ENCODE data around the gene DELE1.

The DELE1 gene

GRCh38 chr5:141906517-141906916 is 17.2 kb upstream of the DELE1 start (continued):
- no peak for TF ChIP-seq TOX (CRISPR knock-in tag; IDR thresholded peaks at IDR 0.05; ENCODE audit: borderline replicate concordance)
- TF ChIP-seq GLIS3 (CRISPR knock-in tag; IDR thresholded peaks at IDR 0.05): no peak
- TF ChIP-seq ZNF8 (CRISPR knock-in tag; IDR thresholded peaks at IDR 0.05): no peak
- no peak for TF ChIP-seq PPARA (CRISPR knock-in tag; IDR thresholded peaks at IDR 0.05; ENCODE audit: borderline replicate concordance)
- TF ChIP-seq ZNF70 (CRISPR knock-in tag; IDR thresholded peaks at IDR 0.05): no peak
- no peak for TF ChIP-seq CSDC2 (CRISPR knock-in tag; IDR thresholded peaks at IDR 0.05)
- TF ChIP-seq CSRNP3 (CRISPR knock-in tag; IDR thresholded peaks at IDR 0.05): no peak
- no peak for TF ChIP-seq ZFP3 (CRISPR knock-in tag; IDR thresholded peaks at IDR 0.05)

DNA sequence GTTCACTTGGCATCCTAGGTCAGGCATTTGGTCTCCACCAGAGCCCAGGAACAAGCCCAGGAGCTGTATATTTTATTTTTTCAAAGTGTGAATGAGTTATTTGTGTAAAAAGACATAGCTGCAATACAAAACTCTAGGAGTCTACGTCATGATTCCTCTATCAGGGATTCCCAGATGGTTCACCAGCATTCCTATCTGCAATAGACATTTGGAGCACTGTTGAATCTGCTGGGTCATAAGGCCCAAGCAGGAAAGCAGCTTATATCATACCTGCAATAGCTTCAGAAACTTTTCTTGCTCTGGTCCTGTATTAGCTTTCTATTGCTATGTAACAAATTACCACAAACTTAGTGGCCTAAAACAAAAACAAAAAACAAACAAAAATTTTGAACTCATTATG is 16.7 kb upstream of the DELE1 start:
- no peak for ATAC-seq
- no peak for TF ChIP-seq TOX (CRISPR knock-in tag; IDR thresholded peaks at IDR 0.05; ENCODE audit: borderline replicate concordance)
- no peak for TF ChIP-seq CSDC2 (CRISPR knock-in tag; IDR thresholded peaks at IDR 0.05)
- TF ChIP-seq TCF4 (CRISPR knock-in tag; IDR thresholded peaks at IDR 0.05; ENCODE audit: borderline replicate concordance): no peak
- TF ChIP-seq PPARA (CRISPR knock-in tag; IDR thresholded peaks at IDR 0.05; ENCODE audit: borderline replicate concordance): no peak
- TF ChIP-seq POU6F1 (CRISPR knock-in tag; IDR thresholded peaks at IDR 0.05; ENCODE audit: borderline replicate concordance, low read depth): no peak
- TF ChIP-seq, protein P1, sequence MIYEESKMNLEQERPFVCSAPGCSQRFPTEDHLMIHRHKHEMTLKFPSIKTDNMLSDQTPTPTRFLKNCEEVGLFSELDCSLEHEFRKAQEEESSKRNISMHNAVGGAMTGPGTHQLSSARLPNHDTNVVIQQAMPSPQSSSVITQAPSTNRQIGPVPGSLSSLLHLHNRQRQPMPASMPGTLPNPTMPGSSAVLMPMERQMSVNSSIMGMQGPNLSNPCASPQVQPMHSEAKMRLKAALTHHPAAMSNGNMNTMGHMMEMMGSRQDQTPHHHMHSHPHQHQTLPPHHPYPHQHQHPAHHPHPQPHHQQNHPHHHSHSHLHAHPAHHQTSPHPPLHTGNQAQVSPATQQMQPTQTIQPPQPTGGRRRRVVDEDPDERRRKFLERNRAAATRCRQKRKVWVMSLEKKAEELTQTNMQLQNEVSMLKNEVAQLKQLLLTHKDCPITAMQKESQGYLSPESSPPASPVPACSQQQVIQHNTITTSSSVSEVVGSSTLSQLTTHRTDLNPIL (CRISPR knock-in tag; IDR thresholded peaks at IDR 0.05; ENCODE audit: low read depth): no peak

GRCh38 chr5:141908796-141909195 is 14.9 kb upstream of the DELE1 start:
- no peak for TF ChIP-seq PPARA (CRISPR knock-in tag; IDR thresholded peaks at IDR 0.05; ENCODE audit: borderline replicate concordance)
- ATAC-seq: no peak

- ATAC-seq: no peak
- no peak for TF ChIP-seq TOX (CRISPR knock-in tag; IDR thresholded peaks at IDR 0.05; ENCODE audit: borderline replicate concordance)
- TF ChIP-seq, protein P1 (CRISPR knock-in tag; IDR thresholded peaks at IDR 0.05; ENCODE audit: low read depth): no peak
- no peak for TF ChIP-seq SNAI2 (CRISPR knock-in tag; IDR thresholded peaks at IDR 0.05)
- TF ChIP-seq ZFP30 (CRISPR knock-in tag; IDR thresholded peaks at IDR 0.05): no peak
- no peak for TF ChIP-seq ZC3H10 (CRISPR knock-in tag; IDR thresholded peaks at IDR 0.05)
- TF ChIP-seq, protein P2, sequence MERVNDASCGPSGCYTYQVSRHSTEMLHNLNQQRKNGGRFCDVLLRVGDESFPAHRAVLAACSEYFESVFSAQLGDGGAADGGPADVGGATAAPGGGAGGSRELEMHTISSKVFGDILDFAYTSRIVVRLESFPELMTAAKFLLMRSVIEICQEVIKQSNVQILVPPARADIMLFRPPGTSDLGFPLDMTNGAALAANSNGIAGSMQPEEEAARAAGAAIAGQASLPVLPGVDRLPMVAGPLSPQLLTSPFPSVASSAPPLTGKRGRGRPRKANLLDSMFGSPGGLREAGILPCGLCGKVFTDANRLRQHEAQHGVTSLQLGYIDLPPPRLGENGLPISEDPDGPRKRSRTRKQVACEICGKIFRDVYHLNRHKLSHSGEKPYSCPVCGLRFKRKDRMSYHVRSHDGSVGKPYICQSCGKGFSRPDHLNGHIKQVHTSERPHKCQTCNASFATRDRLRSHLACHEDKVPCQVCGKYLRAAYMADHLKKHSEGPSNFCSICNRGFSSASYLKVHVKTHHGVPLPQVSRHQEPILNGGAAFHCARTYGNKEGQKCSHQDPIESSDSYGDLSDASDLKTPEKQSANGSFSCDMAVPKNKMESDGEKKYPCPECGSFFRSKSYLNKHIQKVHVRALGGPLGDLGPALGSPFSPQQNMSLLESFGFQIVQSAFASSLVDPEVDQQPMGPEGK (CRISPR knock-in tag; IDR thresholded peaks at IDR 0.05; ENCODE audit: borderline replicate concordance): no peak
Observed at GRCh38 chr5:141909212-141909611, 14.5 kb upstream of the DELE1 start.

DNA sequence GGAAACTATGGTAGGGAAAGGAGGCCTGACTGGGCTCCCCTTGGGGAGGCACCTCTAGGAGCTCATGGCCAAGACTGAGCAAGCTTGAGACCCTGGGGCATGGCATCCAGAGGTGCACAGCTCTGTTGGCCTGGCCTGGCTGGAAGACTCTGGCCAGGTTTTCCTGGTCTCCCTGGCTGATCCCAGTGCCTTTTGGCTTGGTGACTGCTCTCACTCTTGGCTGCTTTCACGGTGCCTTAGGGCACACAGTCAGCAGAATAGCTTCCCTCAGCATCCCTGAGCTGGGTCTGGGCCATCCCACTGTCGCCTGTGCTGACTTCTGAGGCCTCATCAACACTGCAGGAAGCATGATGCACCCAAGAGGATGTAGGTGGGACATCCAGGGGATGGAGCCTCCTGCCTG is 13.4 kb upstream of the DELE1 start:
- no peak for ATAC-seq
- TF ChIP-seq OSR1 (CRISPR knock-in tag; IDR thresholded peaks at IDR 0.05): no peak
- TF ChIP-seq BACH2 (CRISPR knock-in tag; IDR thresholded peaks at IDR 0.05; ENCODE audit: borderline replicate concordance): no peak
- TF ChIP-seq ZFP3 (CRISPR knock-in tag; IDR thresholded peaks at IDR 0.05): no peak
- no peak for TF ChIP-seq TCF4 (CRISPR knock-in tag; IDR thresholded peaks at IDR 0.05; ENCODE audit: borderline replicate concordance)
- no peak for TF ChIP-seq ZNF70 (CRISPR knock-in tag; IDR thresholded peaks at IDR 0.05)
- no peak for TF ChIP-seq SNAI2 (CRISPR knock-in tag; IDR thresholded peaks at IDR 0.05)
- TF ChIP-seq GLIS3 (CRISPR knock-in tag; IDR thresholded peaks at IDR 0.05): no peak
- no peak for TF ChIP-seq ZFP30 (CRISPR knock-in tag; IDR thresholded peaks at IDR 0.05)
- TF ChIP-seq PPARA (CRISPR knock-in tag; IDR thresholded peaks at IDR 0.05; ENCODE audit: borderline replicate concordance): no peak
- TF ChIP-seq, protein P1 (CRISPR knock-in tag; IDR thresholded peaks at IDR 0.05; ENCODE audit: low read depth): no peak
- TF ChIP-seq ZC3H10 (CRISPR knock-in tag; IDR thresholded peaks at IDR 0.05): no peak
- no peak for TF ChIP-seq TOX (CRISPR knock-in tag; IDR thresholded peaks at IDR 0.05; ENCODE audit: borderline replicate concordance)
- no peak for TF ChIP-seq POU6F1 (CRISPR knock-in tag; IDR thresholded peaks at IDR 0.05; ENCODE audit: borderline replicate concordance, low read depth)
- TF ChIP-seq, protein P2 (CRISPR knock-in tag; IDR thresholded peaks at IDR 0.05; ENCODE audit: borderline replicate concordance): no peak
- no peak for TF ChIP-seq ARNTL (CRISPR knock-in tag; IDR thresholded peaks at IDR 0.05; ENCODE audit: borderline replicate concordance, low read depth)
- no peak for TF ChIP-seq RARB (CRISPR knock-in tag; IDR thresholded peaks at IDR 0.05)
- TF ChIP-seq CSDC2 (CRISPR knock-in tag; IDR thresholded peaks at IDR 0.05): no peak
